Posterior vena cava (tissue), 2 donors: ENCODE measurements around the gene GAGE10. TPM values are rescaled to one million over a fixed set of nuclear protein-coding genes. Genes with fewer than 3 reads are reported as not detected.
"Not testable (repeated sequence)": the region's sequence is repeated elsewhere in the genome, so short reads cannot be mapped to it uniquely, and the experiment has no call there.

Source experiments
- DNase-seq: peaks from one replicate; pipeline ENCODE4 v3.0.0-alpha.2; 2020; ENCODE audit warnings: low spot score
- intact Hi-C, 2 donors: fragments of 100-400 bp; cut with DNase I; formaldehyde crosslinking; loops; one replicate each; pipeline versions ENCODE4 v1.14.1 to v1.14.2; 2022 to 2023
- total RNA-seq, 2 donors: library from RNA; stranded (reverse); fragmentation: NEBNext Ultra II Directional; extraction: Animal tissue kit (Norgen Biotek cat#: 25700); gene quantifications; one replicate each; pipeline ENCODE4 v1.2.1, GENCODE V29; 2021
- donor health status: DM: yes; HTN: yes; CAD: no.
- donor health status: DM: yes; HTN: yes; CAD: no.

The GAGE10 gene
- total RNA-seq, 2 donors from 2014 or later, result not detected

DNA sequence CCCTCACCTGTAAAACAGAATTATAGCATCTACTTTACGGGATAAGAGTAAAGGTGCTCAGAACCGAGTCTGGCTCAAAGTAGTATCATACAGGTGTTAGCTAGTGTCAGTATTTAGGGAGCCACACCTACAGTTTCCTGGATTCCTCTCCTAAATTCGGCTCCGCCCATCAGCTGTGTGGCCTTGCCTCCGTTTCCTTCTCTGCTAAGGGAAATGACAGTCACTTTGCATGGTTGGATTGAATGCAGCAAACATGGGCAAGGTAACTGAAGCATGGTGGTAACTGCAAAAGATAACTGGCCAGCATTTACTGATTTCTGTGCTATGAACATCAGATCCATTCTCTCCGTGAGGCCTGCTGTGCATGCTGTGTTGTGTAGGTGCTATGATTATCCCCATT is 31.0 kb upstream of the GAGE10 start:
- DNase-seq, result peak; percentile 7
- intact Hi-C loops, result no loop called here

- peak; percentile 7 for DNase-seq
- intact Hi-C loops, result no loop called here
Observed at GRCh38 chrX:49273181-49273727, 30.2 kb upstream of the GAGE10 start.

DNA sequence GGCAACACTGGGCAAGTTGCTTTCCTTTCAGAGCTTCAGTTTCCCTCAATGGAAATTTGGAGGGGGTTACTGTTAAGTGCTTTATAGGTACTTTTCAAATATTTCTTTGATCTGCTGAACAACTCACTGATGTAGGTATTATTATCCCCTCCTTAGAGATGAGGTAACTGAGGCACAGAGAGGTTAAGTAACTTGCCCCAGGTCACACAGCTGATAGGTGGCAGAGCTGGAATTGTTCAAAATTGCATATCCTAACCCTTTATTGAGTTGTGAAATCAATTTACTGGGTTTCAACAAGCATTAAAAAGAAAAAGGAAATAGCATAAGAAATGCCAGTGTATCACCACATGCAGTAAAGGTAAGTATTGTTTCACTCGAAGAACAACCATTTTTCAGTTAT is 27.2 kb upstream of the GAGE10 start:
- intact Hi-C loops, result no loop called here
- no peak for DNase-seq

GRCh38 chrX:49276671-49277534 is 26.5 kb upstream of the GAGE10 start:
- intact Hi-C loops, result no loop called here
- peak; percentile 57 for DNase-seq

DNA sequence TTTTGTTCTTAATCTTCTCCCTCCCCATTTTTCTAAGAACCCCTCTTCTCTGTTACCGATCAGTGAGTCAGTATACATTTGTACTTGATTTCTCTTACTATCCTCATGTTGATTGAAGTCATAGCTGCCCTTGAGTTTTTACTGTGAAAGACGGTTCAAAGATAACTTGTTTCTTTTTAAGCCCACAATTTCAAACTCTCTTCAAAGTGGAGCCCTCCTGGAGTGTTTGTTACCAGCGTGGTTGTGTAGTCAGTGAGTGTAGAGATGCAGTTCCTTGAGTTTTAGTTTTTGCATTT is 26.0 kb upstream of the GAGE10 start:
- intact Hi-C loops, result no loop called here
- no peak for DNase-seq

- peak; percentile 25 for DNase-seq
- intact Hi-C loops, result no loop called here
Observed at GRCh38 chrX:49278081-49278480, 25.4 kb upstream of the GAGE10 start.

GRCh38 chrX:49282647-49283011 is 20.8 kb upstream of the GAGE10 start:
- intact Hi-C loops, result no loop called here
- peak; percentile 36 for DNase-seq

DNA sequence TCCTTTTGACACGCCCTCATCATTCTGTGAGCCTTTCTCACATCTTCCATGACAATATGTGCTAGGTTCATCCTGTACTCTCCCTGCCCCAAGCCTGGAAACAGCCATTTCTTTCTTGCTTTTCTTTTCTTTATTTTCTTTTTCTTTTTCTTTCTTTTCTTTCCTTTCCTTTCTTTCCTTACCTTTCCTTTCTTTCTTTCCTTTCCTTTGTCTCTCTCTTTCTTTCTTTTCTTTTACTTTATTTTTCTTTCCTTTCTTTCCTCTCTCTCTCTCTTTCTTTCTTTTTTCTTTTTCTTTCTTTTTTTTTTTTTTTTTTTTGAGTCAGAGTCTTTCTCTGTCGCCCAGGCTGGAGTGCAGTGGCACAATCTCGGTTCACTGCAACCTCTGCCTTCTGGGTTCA is 19.2 kb upstream of the GAGE10 start:
- DNase-seq, result no peak
- intact Hi-C loops, result no loop called here

DNA sequence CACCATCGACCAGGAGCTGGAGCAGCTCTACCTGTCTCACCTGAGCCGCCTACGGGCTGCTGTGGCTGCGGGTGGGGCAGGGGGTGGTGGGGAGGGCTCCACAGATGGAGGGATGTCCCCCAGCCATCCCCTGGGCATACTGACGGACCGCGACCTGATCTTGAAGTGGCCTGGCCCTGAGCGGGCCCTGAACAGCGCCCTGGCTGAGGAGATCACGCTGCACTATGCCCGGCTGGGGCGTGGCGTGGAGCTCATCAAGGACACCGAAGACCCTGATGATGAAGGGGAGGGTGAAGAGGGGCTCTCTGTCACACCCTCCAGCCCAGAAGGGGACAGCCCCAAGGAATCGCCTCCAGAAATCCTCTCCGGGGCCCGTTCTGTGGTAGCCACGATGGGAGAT is 17.3 kb upstream of the GAGE10 start:
- DNase-seq, result no peak
- intact Hi-C loops, result no loop called here

DNA sequence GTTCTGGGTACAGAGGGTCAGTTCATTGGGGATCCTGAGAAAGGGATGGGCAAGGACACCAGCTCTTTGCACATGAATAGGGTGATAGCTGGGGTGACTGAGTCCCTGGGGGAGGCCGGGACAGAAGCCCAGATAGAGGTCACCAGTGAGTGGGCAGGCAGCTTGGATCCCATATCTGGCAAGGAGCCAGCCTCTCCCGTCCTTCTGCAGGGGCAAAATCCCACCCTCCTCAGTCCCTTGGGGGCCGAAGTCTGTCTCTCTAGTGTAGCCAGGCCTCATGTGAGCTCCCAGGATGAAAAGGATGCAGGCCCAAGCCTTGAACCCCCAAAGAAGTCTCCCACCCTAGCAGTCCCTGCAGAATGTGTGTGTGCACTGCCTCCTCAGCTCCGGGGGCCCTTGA is 16.9 kb upstream of the GAGE10 start:
- intact Hi-C loops, result no loop called here
- DNase-seq, result no peak

DNA sequence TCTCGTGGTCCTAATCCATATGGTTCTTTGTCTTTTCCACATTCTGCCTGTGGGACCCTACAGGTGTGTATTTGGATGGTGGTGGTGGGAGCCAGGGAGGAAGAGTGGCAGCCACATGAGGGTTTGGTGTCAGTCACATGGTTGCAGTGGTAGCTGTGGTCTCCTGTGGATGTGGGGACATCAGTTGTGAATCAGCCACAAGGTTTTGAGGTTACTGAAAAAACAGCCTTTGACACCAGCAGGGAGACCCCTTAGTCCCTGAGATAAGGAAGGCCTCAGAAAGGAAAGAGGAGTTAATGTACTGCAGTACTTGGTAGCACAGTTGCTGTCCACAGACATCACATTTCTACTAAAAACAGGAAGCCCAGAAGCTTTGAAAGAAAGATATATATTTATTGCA is 15.8 kb upstream of the GAGE10 start:
- intact Hi-C loops, result no loop called here
- DNase-seq, result no peak

- intact Hi-C loops, result no loop called here
- no peak for DNase-seq
Observed at GRCh38 chrX:49290215-49290614, 13.2 kb upstream of the GAGE10 start.

DNA sequence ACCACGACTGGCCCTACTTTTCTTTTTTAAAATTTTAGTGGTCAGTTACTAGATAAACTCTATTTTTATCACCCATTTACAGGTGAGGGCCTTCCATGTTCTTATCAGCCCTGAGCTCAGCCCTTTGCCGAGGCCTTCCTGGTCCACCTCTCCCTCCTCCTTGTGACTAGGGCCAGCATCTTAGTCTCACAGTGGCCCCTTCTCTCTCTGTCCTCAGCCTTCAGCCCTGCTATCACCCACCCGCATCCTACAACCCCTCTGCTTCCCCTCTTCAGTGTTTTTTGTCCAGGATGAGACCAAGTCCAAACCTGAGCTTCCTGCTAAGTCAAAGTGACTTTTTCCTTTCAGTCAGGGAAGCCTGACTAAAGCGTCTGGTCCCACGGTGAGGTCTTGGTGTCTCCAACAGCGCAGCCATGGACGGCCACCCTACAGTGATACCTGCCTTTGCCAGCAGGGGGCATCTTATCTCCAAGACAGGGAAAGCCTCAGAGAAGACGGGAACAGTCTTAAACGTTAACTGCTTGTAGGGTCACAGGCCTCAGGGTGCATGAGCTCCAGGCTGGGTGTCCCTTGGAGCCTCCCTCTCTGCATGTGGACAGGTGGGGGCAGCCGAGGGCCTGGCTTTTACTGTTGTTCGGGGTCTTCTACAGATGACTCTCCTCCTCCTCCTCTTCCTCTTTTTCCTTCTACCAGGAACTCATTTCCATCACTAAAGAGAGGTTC is 11.7 kb upstream of the GAGE10 start:
- peak; percentile 85 for DNase-seq
- intact Hi-C loops, result no loop called here

DNA sequence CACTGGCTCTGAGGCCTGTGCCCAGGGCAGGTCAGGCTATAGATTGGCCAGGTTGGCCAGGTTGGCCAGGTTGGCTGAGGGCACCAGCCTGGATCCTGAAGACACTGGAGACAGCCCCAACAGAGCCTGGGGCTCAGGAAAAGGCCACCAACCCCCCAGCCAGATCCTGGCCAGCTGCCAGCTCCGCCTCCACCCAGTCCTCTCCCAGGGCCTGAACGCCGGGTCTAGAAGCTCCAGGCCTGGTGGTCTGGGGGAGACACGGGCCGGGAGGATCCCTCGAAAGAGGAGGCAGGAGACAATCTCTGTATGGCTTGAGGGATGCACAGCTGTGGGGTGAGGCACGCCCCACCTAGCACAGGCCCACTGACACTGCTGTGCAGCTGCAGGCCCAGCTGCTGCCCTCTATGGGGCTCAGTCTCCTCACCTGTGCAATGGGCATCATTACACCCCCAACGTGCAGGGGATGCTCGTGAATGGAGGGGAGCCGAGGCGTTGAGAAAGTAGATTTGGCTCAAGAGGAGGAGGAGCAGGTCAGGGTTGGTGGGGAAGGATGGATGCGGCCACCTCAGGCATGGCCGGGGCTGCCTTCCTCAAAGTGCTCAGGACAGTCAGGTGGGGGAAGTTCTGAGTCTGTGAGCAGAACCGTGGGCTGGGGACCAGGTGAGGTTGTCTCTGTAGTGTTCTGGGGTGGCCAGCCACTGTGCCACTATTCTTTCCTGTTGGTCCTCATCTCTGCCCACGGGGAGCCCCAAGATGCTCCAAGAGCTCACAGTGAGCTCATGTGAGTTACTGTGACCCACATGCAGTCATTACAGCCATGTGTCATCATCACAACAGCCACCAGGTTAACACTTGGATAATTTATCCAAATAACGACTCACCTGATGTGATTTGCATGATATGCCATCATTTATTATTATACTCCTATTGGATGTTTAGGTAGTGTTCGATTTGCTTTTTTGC is 10.8 kb upstream of the GAGE10 start:
- intact Hi-C loops, result no loop called here
- DNase-seq, result no peak

GRCh38 chrX:49299293-49299692 is 4.2 kb upstream of the GAGE10 start:
- DNase-seq, intact Hi-C loops: not testable (repeated sequence)

GRCh38 chrX:49300703-49301102 is 2.7 kb upstream of the GAGE10 start:
- intact Hi-C loops, result no loop called here
- no peak for DNase-seq

- intact Hi-C loops, result loop anchor here in 1 of 2 donors (5.0 kb wide), 1 partner anchor 615 kb away; the partner anchor contains the start of gene CLCN5
Observed at GRCh38 chrX:49307775-49308174, 4.3 kb downstream of the GAGE10 start.

GRCh38 chrX:49308604-49309269 is 5.3 kb downstream of the GAGE10 start:
- intact Hi-C loops, result loop anchor here in 1 of 2 donors (5.0 kb wide), 1 partner anchor 614 kb away; the partner anchor contains the start of gene CLCN5
- no peak for DNase-seq

More at GRCh38 chrX:49307775-49308174, 4.3 kb downstream of the GAGE10 start:
- DNase-seq, result not testable (repeated sequence)
